ENCODE measurements around the gene SLC5A3.
A peak's percentile ranks its signal among the peaks of the same experiment; 100 is the strongest.

SLC5A3 gene

GRCh38 chr21:34071683-34072082 is 1.7 kb upstream of the SLC5A3 start:
- DNase-seq: no peak

GRCh38 chr21:34072145-34073031 is 990 bp upstream of the SLC5A3 start:
- peak in 21 of 56 donors; percentile 5 to 82 (median 50) for DNase-seq

GRCh38 chr21:34073749-34074282 is 438 bp downstream of the SLC5A3 start:
- DNase-seq: peak in 19 of 56 donors; percentile 16 to 78 (median 43)

- DNase-seq: peak in 1 of 56 donors; percentile 1
Observed at GRCh38 chr21:34074283-34075090, 1.1 kb downstream of the SLC5A3 start.

- DNase-seq: no peak
Observed at GRCh38 chr21:34075091-34075425, 1.7 kb downstream of the SLC5A3 start.

GRCh38 chr21:34075760-34076660 is 2.6 kb downstream of the SLC5A3 start:
- no peak for DNase-seq

GRCh38 chr21:34076835-34077234 is 3.5 kb downstream of the SLC5A3 start:
- DNase-seq: no peak

GRCh38 chr21:34077888-34078287 is 4.5 kb downstream of the SLC5A3 start:
- DNase-seq: no peak

- no peak for DNase-seq
Observed at GRCh38 chr21:34078915-34079314, 5.5 kb downstream of the SLC5A3 start.

GRCh38 chr21:34080710-34081109 is 7.3 kb downstream of the SLC5A3 start:
- no peak for DNase-seq

GRCh38 chr21:34082769-34083168 is 9.4 kb downstream of the SLC5A3 start:
- no peak for DNase-seq

- DNase-seq: no peak
Observed at GRCh38 chr21:34083357-34083756, 10.0 kb downstream of the SLC5A3 start.

GRCh38 chr21:34085129-34085528 is 11.8 kb downstream of the SLC5A3 start:
- no peak for DNase-seq

GRCh38 chr21:34086887-34087306 is 13.5 kb downstream of the SLC5A3 start:
- no peak for DNase-seq

- no peak for DNase-seq
Observed at GRCh38 chr21:34088752-34089151, 15.4 kb downstream of the SLC5A3 start.

GRCh38 chr21:34091032-34091431 is 17.7 kb downstream of the SLC5A3 start:
- DNase-seq: no peak

GRCh38 chr21:34091607-34092006 is 18.2 kb downstream of the SLC5A3 start:
- no peak for DNase-seq

GRCh38 chr21:34092262-34092921 is 19.0 kb downstream of the SLC5A3 start:
- DNase-seq: no peak

- no peak for DNase-seq
Observed at GRCh38 chr21:34093083-34093482, 19.7 kb downstream of the SLC5A3 start.

GRCh38 chr21:34094949-34095348 is 21.6 kb downstream of the SLC5A3 start:
- no peak for DNase-seq

GRCh38 chr21:34097442-34097841 is 24.1 kb downstream of the SLC5A3 start:
- no peak for DNase-seq

All from nucleus accumbens (tissue), 56 donors.